SK-N-SH treated with all-trans-retinoic acid at 6 μM for 48 hours (cell line): Measurements from ENCODE around the gene AKAP13.

ENCODE experiments used
- ATAC-seq: fragments of 200-7000 bp; cut with Tn5 transposase; 3 replicates; pipeline ENCODE4 v1.9.1; 2020; ENCODE audit warnings: mild to moderate bottlenecking, moderate library complexity
- ARNTL ChIP-seq: fragments of 450-650 bp; formaldehyde crosslinking; IDR thresholded peaks from 2 replicates; pipeline ENCODE4 v1.5.0; 2020; ENCODE audit warnings: low read depth, mild to moderate bottlenecking, moderate library complexity, borderline replicate concordance
- BACH2 ChIP-seq: fragments of 250-450 bp; sonication (Bioruptor Pico); IDR thresholded peaks from 2 replicates; pipeline ENCODE4 v1.9.0; 2021; ENCODE audit warnings: mild to moderate bottlenecking, borderline replicate concordance
- CSDC2 ChIP-seq: fragments of 250-450 bp; sonication (Bioruptor Pico); IDR thresholded peaks from 2 replicates; pipeline ENCODE4 v1.5.0; 2020; ENCODE audit warnings: mild to moderate bottlenecking, moderate library complexity
- ESRRG ChIP-seq: fragments of 250-450 bp; sonication (Bioruptor Pico); IDR thresholded peaks from 2 replicates; pipeline ENCODE4 v1.6.1; 2021; ENCODE audit warnings: mild to moderate bottlenecking
- GLIS3 ChIP-seq: fragments of 250-450 bp; sonication (Bioruptor Pico); IDR thresholded peaks from 2 replicates; pipeline ENCODE4 v1.5.0; 2020; ENCODE audit warnings: mild to moderate bottlenecking, moderate library complexity
- ISL1 ChIP-seq: fragments of 250-450 bp; sonication (Bioruptor Pico); IDR thresholded peaks from 2 replicates; pipeline ENCODE4 v2.1.2; 2022; ENCODE audit warnings: mild to moderate bottlenecking, moderate library complexity
- OSR1 ChIP-seq: fragments of 250-450 bp; sonication (Bioruptor Pico); IDR thresholded peaks from 2 replicates; pipeline ENCODE4 v1.8.0; 2022; ENCODE audit warnings: moderate library complexity, mild to moderate bottlenecking, inconsistent platforms
- PPARA ChIP-seq: fragments of 250-450 bp; sonication (Bioruptor Pico); IDR thresholded peaks from 2 replicates; pipeline ENCODE4 v1.5.0; 2020; ENCODE audit warnings: mild to moderate bottlenecking, borderline replicate concordance
- RARB ChIP-seq: fragments of 250-450 bp; sonication (Bioruptor Pico); IDR thresholded peaks from 2 replicates; pipeline ENCODE4 v1.8.0; 2021; ENCODE audit warnings: mild to moderate bottlenecking, moderate library complexity
- SNAI2 ChIP-seq: fragments of 250-450 bp; sonication (Bioruptor Pico); IDR thresholded peaks from 2 replicates; pipeline ENCODE4 v1.5.0; 2020; ENCODE audit warnings: mild to moderate bottlenecking, moderate library complexity
- TCF4 ChIP-seq: fragments of 250-450 bp; sonication (Bioruptor Pico); IDR thresholded peaks from 2 replicates; pipeline ENCODE4 v1.8.0; 2021; ENCODE audit warnings: mild to moderate bottlenecking, moderate library complexity, borderline replicate concordance
- TOX ChIP-seq: fragments of 250-450 bp; sonication (Bioruptor Pico); IDR thresholded peaks from 2 replicates; pipeline ENCODE4 v1.8.0; 2021; ENCODE audit warnings: mild to moderate bottlenecking, moderate library complexity, borderline replicate concordance
- ZC3H10 ChIP-seq: fragments of 250-450 bp; sonication (Bioruptor Pico); IDR thresholded peaks from 2 replicates; pipeline ENCODE4 v1.5.1; 2021; ENCODE audit warnings: mild to moderate bottlenecking, moderate library complexity
- ZFP3 ChIP-seq: fragments of 250-450 bp; sonication (Bioruptor Pico); IDR thresholded peaks from 2 replicates; pipeline ENCODE4 v1.5.0; 2020; ENCODE audit warnings: mild to moderate bottlenecking, moderate library complexity
- ZFP30 ChIP-seq: fragments of 450-650 bp; formaldehyde crosslinking; IDR thresholded peaks from 2 replicates; pipeline ENCODE4 v1.5.0; 2022; ENCODE audit warnings: mild to moderate bottlenecking, moderate library complexity
- ZNF565 ChIP-seq: fragments of 450-650 bp; formaldehyde crosslinking; conservative IDR thresholded peaks from 2 replicates; pipeline ENCODE4 v1.5.0; 2020; ENCODE audit warnings: low read depth, mild to moderate bottlenecking, moderate library complexity
- ZNF70 ChIP-seq: fragments of 450-650 bp; formaldehyde crosslinking; IDR thresholded peaks from 2 replicates; pipeline ENCODE4 v1.5.0; 2020; ENCODE audit warnings: mild to moderate bottlenecking, moderate library complexity
- ZNF8 ChIP-seq: fragments of 450-650 bp; formaldehyde crosslinking; IDR thresholded peaks from 2 replicates; pipeline ENCODE4 v1.5.0; 2020; ENCODE audit warnings: mild to moderate bottlenecking, moderate library complexity
- TF ChIP-seq, protein P1 (sequence below): fragments of 250-450 bp; sonication (Bioruptor Pico); IDR thresholded peaks from 2 replicates; pipeline ENCODE4 v1.8.0; 2020; ENCODE audit warnings: mild to moderate bottlenecking, moderate library complexity, borderline replicate concordance
- TF ChIP-seq, protein P2 (sequence below): fragments of 250-450 bp; sonication (Bioruptor Pico); IDR thresholded peaks from 2 replicates; pipeline ENCODE4 v1.5.1; 2021; ENCODE audit warnings: mild to moderate bottlenecking, moderate library complexity
- TF ChIP-seq, protein P3 (sequence below): fragments of 250-450 bp; sonication (Bioruptor Pico); IDR thresholded peaks from 2 replicates; pipeline ENCODE4 v1.5.0; 2020; ENCODE audit warnings: mild to moderate bottlenecking, moderate library complexity
- TF ChIP-seq, protein P4 (sequence below): fragments of 250-450 bp; sonication (Bioruptor Pico); IDR thresholded peaks from 2 replicates; pipeline ENCODE4 v1.8.0; 2021; ENCODE audit warnings: low read depth, mild to moderate bottlenecking, moderate library complexity, borderline replicate concordance
- TF ChIP-seq, protein P5 (sequence below): fragments of 250-450 bp; sonication (Bioruptor Pico); IDR thresholded peaks from 2 replicates; pipeline ENCODE4 v1.5.1; 2020; ENCODE audit warnings: low read depth, mild to moderate bottlenecking, moderate library complexity

Gene AKAP13

DNA sequence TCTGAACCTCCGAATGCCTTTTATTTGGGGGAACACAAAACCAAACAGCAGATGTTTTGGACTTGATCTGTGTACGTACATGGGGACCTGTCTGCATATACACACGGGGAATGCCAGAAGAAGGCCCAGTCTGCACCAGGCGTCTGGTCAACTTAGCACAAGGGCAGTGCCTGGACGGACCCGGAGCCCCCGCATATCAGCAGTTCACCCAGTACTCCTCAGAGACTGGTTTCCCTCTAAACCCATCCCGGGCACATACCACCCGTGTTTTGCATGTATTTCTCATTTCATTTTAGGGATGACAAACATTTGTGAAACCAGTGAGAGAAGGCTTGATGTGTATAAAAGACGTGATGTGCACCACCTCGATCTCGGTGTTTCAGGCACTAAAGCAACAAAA, 364.6 kb downstream of the AKAP13 start:
- TF ChIP-seq ZNF70 (CRISPR knock-in tag) = no peak
- TF ChIP-seq TCF4 = no peak
- no peak for TF ChIP-seq OSR1
- TF ChIP-seq ZC3H10 (CRISPR knock-in tag) = no peak
- TF ChIP-seq TOX (CRISPR knock-in tag) = no peak
- no peak for TF ChIP-seq SNAI2 (CRISPR knock-in tag)
- TF ChIP-seq, protein P1, sequence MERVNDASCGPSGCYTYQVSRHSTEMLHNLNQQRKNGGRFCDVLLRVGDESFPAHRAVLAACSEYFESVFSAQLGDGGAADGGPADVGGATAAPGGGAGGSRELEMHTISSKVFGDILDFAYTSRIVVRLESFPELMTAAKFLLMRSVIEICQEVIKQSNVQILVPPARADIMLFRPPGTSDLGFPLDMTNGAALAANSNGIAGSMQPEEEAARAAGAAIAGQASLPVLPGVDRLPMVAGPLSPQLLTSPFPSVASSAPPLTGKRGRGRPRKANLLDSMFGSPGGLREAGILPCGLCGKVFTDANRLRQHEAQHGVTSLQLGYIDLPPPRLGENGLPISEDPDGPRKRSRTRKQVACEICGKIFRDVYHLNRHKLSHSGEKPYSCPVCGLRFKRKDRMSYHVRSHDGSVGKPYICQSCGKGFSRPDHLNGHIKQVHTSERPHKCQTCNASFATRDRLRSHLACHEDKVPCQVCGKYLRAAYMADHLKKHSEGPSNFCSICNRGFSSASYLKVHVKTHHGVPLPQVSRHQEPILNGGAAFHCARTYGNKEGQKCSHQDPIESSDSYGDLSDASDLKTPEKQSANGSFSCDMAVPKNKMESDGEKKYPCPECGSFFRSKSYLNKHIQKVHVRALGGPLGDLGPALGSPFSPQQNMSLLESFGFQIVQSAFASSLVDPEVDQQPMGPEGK (CRISPR knock-in tag) = no peak
- no peak for TF ChIP-seq ZNF565 (CRISPR knock-in tag)
- no peak for TF ChIP-seq PPARA (CRISPR knock-in tag)
- no peak for TF ChIP-seq ESRRG
- TF ChIP-seq ARNTL (CRISPR knock-in tag) = no peak
- TF ChIP-seq RARB (CRISPR knock-in tag) = no peak
- TF ChIP-seq BACH2 (CRISPR knock-in tag) = no peak
- no peak for TF ChIP-seq GLIS3 (CRISPR knock-in tag)
- TF ChIP-seq ZFP30 (CRISPR knock-in tag) = no peak
- TF ChIP-seq, protein P2, sequence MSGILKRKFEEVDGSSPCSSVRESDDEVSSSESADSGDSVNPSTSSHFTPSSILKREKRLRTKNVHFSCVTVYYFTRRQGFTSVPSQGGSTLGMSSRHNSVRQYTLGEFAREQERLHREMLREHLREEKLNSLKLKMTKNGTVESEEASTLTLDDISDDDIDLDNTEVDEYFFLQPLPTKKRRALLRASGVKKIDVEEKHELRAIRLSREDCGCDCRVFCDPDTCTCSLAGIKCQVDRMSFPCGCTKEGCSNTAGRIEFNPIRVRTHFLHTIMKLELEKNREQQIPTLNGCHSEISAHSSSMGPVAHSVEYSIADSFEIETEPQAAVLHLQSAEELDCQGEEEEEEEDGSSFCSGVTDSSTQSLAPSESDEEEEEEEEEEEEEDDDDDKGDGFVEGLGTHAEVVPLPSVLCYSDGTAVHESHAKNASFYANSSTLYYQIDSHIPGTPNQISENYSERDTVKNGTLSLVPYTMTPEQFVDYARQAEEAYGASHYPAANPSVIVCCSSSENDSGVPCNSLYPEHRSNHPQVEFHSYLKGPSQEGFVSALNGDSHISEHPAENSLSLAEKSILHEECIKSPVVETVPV (CRISPR knock-in tag) = no peak
- TF ChIP-seq CSDC2 (CRISPR knock-in tag) = no peak
- ATAC-seq = no peak

DNA sequence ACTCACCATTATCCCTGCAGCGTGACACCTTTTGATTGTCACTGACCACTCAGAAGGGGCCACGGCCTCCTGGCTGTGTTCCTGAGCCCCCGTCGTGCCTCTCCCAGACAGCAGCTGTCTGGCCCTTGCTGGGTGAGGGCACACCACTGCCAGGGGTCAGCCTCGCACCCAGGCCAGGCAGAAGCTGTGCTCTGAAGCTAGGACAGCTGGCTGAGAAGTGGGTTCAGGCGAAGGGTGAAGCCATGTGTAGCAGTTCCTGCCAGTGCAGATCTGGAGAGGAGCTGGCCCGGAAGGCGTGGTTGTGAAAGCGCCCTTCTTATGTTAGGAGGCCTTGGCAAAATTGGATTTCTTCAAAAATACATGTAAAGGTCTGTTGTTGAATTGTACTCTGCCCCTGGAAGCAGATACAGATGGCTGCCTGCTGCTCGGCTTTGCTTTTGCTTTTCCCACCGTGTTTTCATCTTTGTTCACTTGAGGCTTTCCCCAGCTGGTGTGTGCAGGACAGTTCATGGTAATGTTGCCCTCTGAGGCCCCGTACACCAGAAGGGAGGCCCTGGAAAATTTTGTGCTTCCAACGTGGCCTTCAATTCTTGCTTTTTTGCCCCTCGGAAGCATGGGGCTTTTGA, 365.2 kb downstream of the AKAP13 start:
- ATAC-seq = no peak

More for the DNA sequence above, 365.2 kb downstream of the AKAP13 start:
- TF ChIP-seq ISL1 (CRISPR knock-in tag) (no peak), SNAI2 (CRISPR knock-in tag) (no peak), BACH2 (CRISPR knock-in tag) (no peak), ZNF8 (CRISPR knock-in tag) (no peak), ZNF70 (CRISPR knock-in tag) (no peak), CSDC2 (CRISPR knock-in tag) (no peak), OSR1 (no peak), ZFP30 (CRISPR knock-in tag) (no peak), ESRRG (no peak), ZFP3 (no peak), RARB (CRISPR knock-in tag) (no peak)
- TF ChIP-seq, protein P3, sequence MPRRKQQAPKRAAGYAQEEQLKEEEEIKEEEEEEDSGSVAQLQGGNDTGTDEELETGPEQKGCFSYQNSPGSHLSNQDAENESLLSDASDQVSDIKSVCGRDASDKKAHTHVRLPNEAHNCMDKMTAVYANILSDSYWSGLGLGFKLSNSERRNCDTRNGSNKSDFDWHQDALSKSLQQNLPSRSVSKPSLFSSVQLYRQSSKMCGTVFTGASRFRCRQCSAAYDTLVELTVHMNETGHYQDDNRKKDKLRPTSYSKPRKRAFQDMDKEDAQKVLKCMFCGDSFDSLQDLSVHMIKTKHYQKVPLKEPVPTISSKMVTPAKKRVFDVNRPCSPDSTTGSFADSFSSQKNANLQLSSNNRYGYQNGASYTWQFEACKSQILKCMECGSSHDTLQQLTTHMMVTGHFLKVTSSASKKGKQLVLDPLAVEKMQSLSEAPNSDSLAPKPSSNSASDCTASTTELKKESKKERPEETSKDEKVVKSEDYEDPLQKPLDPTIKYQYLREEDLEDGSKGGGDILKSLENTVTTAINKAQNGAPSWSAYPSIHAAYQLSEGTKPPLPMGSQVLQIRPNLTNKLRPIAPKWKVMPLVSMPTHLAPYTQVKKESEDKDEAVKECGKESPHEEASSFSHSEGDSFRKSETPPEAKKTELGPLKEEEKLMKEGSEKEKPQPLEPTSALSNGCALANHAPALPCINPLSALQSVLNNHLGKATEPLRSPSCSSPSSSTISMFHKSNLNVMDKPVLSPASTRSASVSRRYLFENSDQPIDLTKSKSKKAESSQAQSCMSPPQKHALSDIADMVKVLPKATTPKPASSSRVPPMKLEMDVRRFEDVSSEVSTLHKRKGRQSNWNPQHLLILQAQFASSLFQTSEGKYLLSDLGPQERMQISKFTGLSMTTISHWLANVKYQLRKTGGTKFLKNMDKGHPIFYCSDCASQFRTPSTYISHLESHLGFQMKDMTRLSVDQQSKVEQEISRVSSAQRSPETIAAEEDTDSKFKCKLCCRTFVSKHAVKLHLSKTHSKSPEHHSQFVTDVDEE (CRISPR knock-in tag) = no peak
- TF ChIP-seq, protein P4, sequence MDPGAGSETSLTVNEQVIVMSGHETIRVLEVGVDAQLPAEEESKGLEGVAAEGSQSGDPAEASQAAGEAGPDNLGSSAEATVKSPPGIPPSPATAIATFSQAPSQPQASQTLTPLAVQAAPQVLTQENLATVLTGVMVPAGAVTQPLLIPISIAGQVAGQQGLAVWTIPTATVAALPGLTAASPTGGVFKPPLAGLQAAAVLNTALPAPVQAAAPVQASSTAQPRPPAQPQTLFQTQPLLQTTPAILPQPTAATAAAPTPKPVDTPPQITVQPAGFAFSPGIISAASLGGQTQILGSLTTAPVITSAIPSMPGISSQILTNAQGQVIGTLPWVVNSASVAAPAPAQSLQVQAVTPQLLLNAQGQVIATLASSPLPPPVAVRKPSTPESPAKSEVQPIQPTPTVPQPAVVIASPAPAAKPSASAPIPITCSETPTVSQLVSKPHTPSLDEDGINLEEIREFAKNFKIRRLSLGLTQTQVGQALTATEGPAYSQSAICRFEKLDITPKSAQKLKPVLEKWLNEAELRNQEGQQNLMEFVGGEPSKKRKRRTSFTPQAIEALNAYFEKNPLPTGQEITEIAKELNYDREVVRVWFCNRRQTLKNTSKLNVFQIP (CRISPR knock-in tag) = no peak
- TF ChIP-seq, protein P2 (CRISPR knock-in tag) = no peak
- TF ChIP-seq, protein P5, sequence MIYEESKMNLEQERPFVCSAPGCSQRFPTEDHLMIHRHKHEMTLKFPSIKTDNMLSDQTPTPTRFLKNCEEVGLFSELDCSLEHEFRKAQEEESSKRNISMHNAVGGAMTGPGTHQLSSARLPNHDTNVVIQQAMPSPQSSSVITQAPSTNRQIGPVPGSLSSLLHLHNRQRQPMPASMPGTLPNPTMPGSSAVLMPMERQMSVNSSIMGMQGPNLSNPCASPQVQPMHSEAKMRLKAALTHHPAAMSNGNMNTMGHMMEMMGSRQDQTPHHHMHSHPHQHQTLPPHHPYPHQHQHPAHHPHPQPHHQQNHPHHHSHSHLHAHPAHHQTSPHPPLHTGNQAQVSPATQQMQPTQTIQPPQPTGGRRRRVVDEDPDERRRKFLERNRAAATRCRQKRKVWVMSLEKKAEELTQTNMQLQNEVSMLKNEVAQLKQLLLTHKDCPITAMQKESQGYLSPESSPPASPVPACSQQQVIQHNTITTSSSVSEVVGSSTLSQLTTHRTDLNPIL (CRISPR knock-in tag) = no peak
- TF ChIP-seq, protein P1 (CRISPR knock-in tag) = no peak
